HepG2 (cell line): ENCODE data around the gene FAM20A. TPM values are rescaled to one million over a fixed set of nuclear protein-coding genes. Genes with fewer than 3 reads are reported as not detected.
"Not testable (repeated sequence)": the region's sequence is repeated elsewhere in the genome, so short reads cannot be mapped to it uniquely, and the experiment has no call there.

Source experiments
- ATAC-seq: fragments of 200-7000 bp; cut with Tn5 transposase; 3 replicates; pipeline ENCODE4 v1.9.1; 2020; ENCODE audit warnings: mild to moderate bottlenecking, moderate library complexity
- BruUV-seq: library from RNA; stranded (reverse); fragments of 400-500 nt; replicated peaks from 2 replicates; lab custom pipeline; 2021; lab: Mats Ljungman, UMichigan
- CTCF ChIA-PET: fragments of 300-600 bp; formaldehyde crosslinking; extraction: SDS; loops from one replicate; lab custom pipeline; 2021; ENCODE audit warnings: low total read pairs, inconsistent platforms, low intra/inter-chr PET ratio; lab: Yijun Ruan, JAX
- POLR2A ChIA-PET: fragments of 350-600 bp; sonication (Branson Sonifier 250); formaldehyde crosslinking; loops from one replicate; lab custom pipeline; 2020; ENCODE audit warnings: antibody characterized with exemption, inconsistent platforms; lab: Yijun Ruan, JAX
- DNase-seq: peaks from one replicate; pipeline ENCODE4 v3.0.0-alpha.2; 2015; ENCODE audit warnings: low spot score
- FAIRE-seq: peaks from 3 replicates; lab custom pipeline; 2011; peaks lifted over from hg19 to GRCh38; lab: Jason Lieb, UNC
- H2AFZ ChIP-seq: one replicate; pipeline ENCODE4 v1.6.1; 2011; ENCODE audit warnings: low read length, inconsistent platforms
- H3K27ac ChIP-seq: fragments of 300-600 bp; 3 replicates; pipeline ENCODE4 v1.8.0; 2011; ENCODE audit warnings: mixed run types, mild to moderate bottlenecking, mixed read lengths, low read length, inconsistent platforms; ENCODE audit not compliant: insufficient read depth; ENCODE audit errors: extremely low read length
- H3K27me3 ChIP-seq, 2 experiments: fragments of 200-600 bp in 1 of 2; 2 replicates in 1 of 2; 3 replicates in 1 of 2; pipeline versions ENCODE4 v1.6.0 to v1.8.0; 2011; ENCODE audit warnings: low read length in 2 of 2, mild to moderate bottlenecking in 2 of 2, moderate library complexity in 2 of 2, inconsistent platforms in 1 of 2; ENCODE audit not compliant: insufficient read depth in 2 of 2, control insufficient read depth in 1 of 2
- H3K36me3 ChIP-seq, 2 experiments: fragments of 200-600 bp in 1 of 2; replicated peaks in 1 of 2; 2 replicates in 1 of 2; 3 replicates in 1 of 2; pipeline versions ENCODE4 v1.5.1 to v1.8.0; 2011; ENCODE audit warnings: low read length in 2 of 2, inconsistent platforms in 1 of 2; ENCODE audit not compliant: insufficient read depth in 2 of 2, control insufficient read depth in 1 of 2
- H3K4me1 ChIP-seq: 2 replicates; pipeline ENCODE4 v1.5.1; 2012; ENCODE audit warnings: low read length, inconsistent platforms; ENCODE audit not compliant: insufficient read depth
- H3K4me2 ChIP-seq: 2 replicates; pipeline ENCODE4 v1.6.0; 2011; ENCODE audit warnings: low read depth, low read length, inconsistent platforms
- H3K4me3 ChIP-seq, 3 experiments: fragments of 200-600 bp in 1 of 3; sonication (generic), shearing (Covaris generic) in 1 of 3; replicated peaks in 1 of 3; 2 replicates each; pipeline ENCODE4 v1.5.1; 2011 to 2016; ENCODE audit warnings: low read length in 3 of 3, inconsistent platforms in 2 of 3, low read depth in 2 of 3, mild to moderate bottlenecking in 2 of 3, control low read depth in 1 of 3, mixed read lengths in 1 of 3; ENCODE audit not compliant: insufficient read depth in 1 of 3
- H3K79me2 ChIP-seq: one replicate; pipeline ENCODE4 v1.6.1; 2011; ENCODE audit warnings: low read length, inconsistent platforms; ENCODE audit not compliant: insufficient read depth
- H3K9ac ChIP-seq: 2 replicates; pipeline ENCODE4 v1.6.0; 2011; ENCODE audit warnings: mild to moderate bottlenecking, low read depth, low read length, inconsistent platforms; ENCODE audit not compliant: insufficient read depth
- H3K9me3 ChIP-seq: 2 replicates; pipeline ENCODE4 v1.5.1; 2012; ENCODE audit warnings: mild to moderate bottlenecking, low read length
- H4K20me1 ChIP-seq: 2 replicates; pipeline ENCODE4 v1.6.0; 2011; ENCODE audit warnings: inconsistent platforms, mild to moderate bottlenecking, low read length, moderate library complexity; ENCODE audit not compliant: insufficient read depth
- BCL6 ChIP-seq: IDR thresholded peaks from 2 replicates; pipeline ENCODE4 v1.6.1; 2016; ENCODE audit warnings: missing genetic modification reagents, missing compliant biosample characterization
- NFE2 ChIP-seq: sonication (generic); formaldehyde crosslinking; IDR thresholded peaks from 2 replicates; pipeline ENCODE4 v1.4.0; 2020; ENCODE audit warnings: missing genetic modification reagents
- NFIC ChIP-seq: IDR thresholded peaks from 2 replicates; pipeline ENCODE4 v1.6.1; 2012; ENCODE audit warnings: mild to moderate bottlenecking, low read length, inconsistent platforms
- NFRKB ChIP-seq: fragments of 450-650 bp; IDR thresholded peaks from 2 replicates; pipeline ENCODE4 v1.6.1; 2017
- ZNF230 ChIP-seq: sonication (generic); formaldehyde crosslinking; IDR thresholded peaks from 2 replicates; pipeline ENCODE4 v1.4.0; 2020; ENCODE audit warnings: mild to moderate bottlenecking, missing genetic modification reagents
- ZNF672 ChIP-seq: sonication (generic); formaldehyde crosslinking; IDR thresholded peaks from 2 replicates; pipeline ENCODE4 v1.8.1; 2022; ENCODE audit warnings: missing genetic modification reagents
- WGBS: methylation state at CpG from one replicate; pipeline ENCODE4 v1.1.6; 2017; ENCODE audit warnings: low lambda C conversion rate; 5-methylcytosine and 5-hydroxymethylcytosine counted together
- in situ Hi-C: cut with HindIII; loops from 2 replicates; pipeline ENCODE4 v1.10.0; 2017; ENCODE audit warnings: low pct_unique_long_range_greater_than_20kb; ENCODE audit not compliant: extremely low pct_ligation_motif_present
- intact Hi-C: fragments of 100-400 bp; cut with micrococcal nuclease; formaldehyde crosslinking; loops from one replicate; pipeline ENCODE4 v1.10.0; 2022; ENCODE audit not compliant: unreplicated experiment
- polyA plus RNA-seq, 8 experiments: library from polyadenylated mRNA; depleted of rRNA in 3 of 8; stranded (reverse) in 7 of 8; unstranded in 1 of 8; fragments of >200 nt; fragmentation: Illumina TruSeq in 4 of 8; extraction: Trizol in 4 of 8; gene quantifications; 2 replicates each; pipeline versions ENCODE4 v1.2.1 to v1.2.3, GENCODE V29; 2011 to 2016; ENCODE audit warnings: low read depth in 4 of 8, missing spikeins in 1 of 8, mixed read lengths in 1 of 8; ENCODE audit not compliant: insufficient read depth in 1 of 8
- total RNA-seq, 5 experiments: library from RNA; depleted of rRNA; stranded (reverse); fragments of >200 nt; fragmentation: Illumina TruSeq; extraction: Trizol; gene quantifications; 2 replicates each; pipeline ENCODE4 v1.2.3, GENCODE V29; 2016; ENCODE audit warnings: low read depth in 1 of 5
- TF ChIP-seq, protein P1 (sequence below): sonication (generic); formaldehyde crosslinking; IDR thresholded peaks from 2 replicates; pipeline ENCODE4 v1.9.0; 2021; ENCODE audit warnings: mild to moderate bottlenecking, missing genetic modification reagents
- TF ChIP-seq, protein P2 (sequence below): sonication (generic); formaldehyde crosslinking; IDR thresholded peaks from 2 replicates; pipeline ENCODE4 v1.4.0; 2020; ENCODE audit warnings: missing genetic modification reagents

The FAM20A gene
- total and polyA plus RNA-seq, 2 of the 13 experiments (the other 11 are each of a cell fraction or from before 2014, with no cell fraction given), result 9.3 to 20.7 TPM

DNA sequence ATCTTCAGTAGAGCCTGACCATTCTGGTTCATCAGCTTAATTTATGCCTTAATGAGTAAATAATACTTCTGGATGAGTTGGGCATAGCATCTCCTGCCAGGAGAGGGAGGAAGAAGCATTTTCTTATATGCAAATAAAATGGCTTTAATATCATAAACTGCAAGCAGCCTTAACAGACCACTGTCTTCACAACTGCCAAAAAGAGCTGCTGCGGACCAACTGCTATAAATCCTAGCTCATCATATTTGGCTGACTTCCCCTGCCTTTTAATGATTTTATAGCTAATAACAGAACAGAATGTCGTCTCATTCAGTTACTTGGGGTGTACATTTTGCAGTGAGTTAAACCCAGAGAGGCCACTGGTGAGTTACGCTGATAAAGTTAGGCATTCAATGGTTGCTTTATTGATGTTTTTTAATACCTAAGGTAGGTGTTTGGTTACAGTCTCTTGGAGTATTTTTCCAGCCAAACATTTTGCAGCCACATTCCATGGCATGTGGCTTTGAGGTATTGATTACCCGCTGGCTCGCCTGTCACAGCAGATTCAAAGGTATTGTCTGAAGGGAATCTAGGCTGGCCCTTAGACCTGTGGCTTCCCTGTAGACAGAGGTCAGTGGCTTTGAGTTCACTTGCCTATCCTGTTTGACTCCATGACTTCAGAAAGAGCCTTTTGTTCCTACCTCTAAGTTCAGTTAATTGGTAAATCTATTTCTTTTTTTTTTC, 16.4 kb downstream of the FAM20A start (continued):
- TF ChIP-seq, protein P1, sequence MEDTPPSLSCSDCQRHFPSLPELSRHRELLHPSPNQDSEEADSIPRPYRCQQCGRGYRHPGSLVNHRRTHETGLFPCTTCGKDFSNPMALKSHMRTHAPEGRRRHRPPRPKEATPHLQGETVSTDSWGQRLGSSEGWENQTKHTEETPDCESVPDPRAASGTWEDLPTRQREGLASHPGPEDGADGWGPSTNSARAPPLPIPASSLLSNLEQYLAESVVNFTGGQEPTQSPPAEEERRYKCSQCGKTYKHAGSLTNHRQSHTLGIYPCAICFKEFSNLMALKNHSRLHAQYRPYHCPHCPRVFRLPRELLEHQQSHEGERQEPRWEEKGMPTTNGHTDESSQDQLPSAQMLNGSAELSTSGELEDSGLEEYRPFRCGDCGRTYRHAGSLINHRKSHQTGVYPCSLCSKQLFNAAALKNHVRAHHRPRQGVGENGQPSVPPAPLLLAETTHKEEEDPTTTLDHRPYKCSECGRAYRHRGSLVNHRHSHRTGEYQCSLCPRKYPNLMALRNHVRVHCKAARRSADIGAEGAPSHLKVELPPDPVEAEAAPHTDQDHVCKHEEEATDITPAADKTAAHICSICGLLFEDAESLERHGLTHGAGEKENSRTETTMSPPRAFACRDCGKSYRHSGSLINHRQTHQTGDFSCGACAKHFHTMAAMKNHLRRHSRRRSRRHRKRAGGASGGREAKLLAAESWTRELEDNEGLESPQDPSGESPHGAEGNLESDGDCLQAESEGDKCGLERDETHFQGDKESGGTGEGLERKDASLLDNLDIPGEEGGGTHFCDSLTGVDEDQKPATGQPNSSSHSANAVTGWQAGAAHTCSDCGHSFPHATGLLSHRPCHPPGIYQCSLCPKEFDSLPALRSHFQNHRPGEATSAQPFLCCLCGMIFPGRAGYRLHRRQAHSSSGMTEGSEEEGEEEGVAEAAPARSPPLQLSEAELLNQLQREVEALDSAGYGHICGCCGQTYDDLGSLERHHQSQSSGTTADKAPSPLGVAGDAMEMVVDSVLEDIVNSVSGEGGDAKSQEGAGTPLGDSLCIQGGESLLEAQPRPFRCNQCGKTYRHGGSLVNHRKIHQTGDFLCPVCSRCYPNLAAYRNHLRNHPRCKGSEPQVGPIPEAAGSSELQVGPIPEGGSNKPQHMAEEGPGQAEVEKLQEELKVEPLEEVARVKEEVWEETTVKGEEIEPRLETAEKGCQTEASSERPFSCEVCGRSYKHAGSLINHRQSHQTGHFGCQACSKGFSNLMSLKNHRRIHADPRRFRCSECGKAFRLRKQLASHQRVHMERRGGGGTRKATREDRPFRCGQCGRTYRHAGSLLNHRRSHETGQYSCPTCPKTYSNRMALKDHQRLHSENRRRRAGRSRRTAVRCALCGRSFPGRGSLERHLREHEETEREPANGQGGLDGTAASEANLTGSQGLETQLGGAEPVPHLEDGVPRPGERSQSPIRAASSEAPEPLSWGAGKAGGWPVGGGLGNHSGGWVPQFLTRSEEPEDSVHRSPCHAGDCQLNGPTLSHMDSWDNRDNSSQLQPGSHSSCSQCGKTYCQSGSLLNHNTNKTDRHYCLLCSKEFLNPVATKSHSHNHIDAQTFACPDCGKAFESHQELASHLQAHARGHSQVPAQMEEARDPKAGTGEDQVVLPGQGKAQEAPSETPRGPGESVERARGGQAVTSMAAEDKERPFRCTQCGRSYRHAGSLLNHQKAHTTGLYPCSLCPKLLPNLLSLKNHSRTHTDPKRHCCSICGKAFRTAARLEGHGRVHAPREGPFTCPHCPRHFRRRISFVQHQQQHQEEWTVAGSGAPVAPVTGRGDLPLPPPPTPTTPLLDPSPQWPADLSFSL (CRISPR knock-in tag), result no peak
- TF ChIP-seq NFIC (peak; percentile 75; the same call in 1 of the 2 replicates), NFRKB (no peak), NFE2 (no peak), ZNF672 (no peak), ZNF230 (peak; percentile 54; the same call in 1 of the 2 replicates), BCL6 (CRISPR knock-in tag) (peak; percentile 81)
- TF ChIP-seq, protein P2, sequence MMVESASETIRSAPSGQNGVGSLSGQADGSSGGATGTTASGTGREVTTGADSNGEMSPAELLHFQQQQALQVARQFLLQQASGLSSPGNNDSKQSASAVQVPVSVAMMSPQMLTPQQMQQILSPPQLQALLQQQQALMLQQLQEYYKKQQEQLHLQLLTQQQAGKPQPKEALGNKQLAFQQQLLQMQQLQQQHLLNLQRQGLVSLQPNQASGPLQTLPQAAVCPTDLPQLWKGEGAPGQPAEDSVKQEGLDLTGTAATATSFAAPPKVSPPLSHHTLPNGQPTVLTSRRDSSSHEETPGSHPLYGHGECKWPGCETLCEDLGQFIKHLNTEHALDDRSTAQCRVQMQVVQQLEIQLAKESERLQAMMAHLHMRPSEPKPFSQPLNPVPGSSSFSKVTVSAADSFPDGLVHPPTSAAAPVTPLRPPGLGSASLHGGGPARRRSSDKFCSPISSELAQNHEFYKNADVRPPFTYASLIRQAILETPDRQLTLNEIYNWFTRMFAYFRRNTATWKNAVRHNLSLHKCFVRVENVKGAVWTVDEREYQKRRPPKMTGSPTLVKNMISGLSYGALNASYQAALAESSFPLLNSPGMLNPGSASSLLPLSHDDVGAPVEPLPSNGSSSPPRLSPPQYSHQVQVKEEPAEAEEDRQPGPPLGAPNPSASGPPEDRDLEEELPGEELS, result peak; percentile 84
- TF ChIP-seq, all 625 proteins: peak for 140

DNA sequence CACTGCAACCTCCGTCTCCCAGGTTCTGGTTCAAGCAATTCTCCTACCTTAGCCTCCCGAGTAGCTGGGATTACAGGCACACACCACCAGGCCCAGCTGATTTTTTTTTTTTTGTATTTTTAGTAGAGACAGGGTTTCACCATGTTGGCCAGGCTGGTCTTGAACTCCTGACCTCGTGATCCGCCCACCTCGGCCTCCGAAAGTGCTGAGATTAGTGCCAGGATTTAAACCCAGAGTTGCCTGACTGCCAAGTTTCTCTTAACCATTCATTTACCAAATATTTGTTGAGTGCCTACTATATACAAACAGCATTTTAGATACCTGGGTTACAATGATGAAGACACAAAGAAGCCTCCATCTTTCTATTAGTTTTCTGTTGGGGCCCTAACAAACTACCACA, 18.3 kb downstream of the FAM20A start:
- BruUV-seq, DNase-seq, CTCF ChIA-PET, intact Hi-C loops, H3K36me3 ChIP-seq, H3K9ac ChIP-seq, H3K79me2 ChIP-seq, H3K9me3 ChIP-seq, H3K4me3 ChIP-seq, ATAC-seq, POLR2A ChIA-PET, H3K4me2 ChIP-seq, FAIRE-seq, H4K20me1 ChIP-seq, in situ Hi-C loops, H2AFZ ChIP-seq, H3K27me3 ChIP-seq, H3K27ac ChIP-seq: not testable (repeated sequence)
- WGBS, result 91% methylated on average over 6 of the region's 6 CpGs
- H3K4me1 ChIP-seq, result peaks cover 64% of the 10 kb centered on the region
